ENCODE measurements around the gene GPR146. TPM values are rescaled to one million over a fixed set of nuclear protein-coding genes. Genes with fewer than 3 reads are reported as not detected.

Gene GPR146
- total RNA-seq, 1 experiment from 2014 or later, result 0.95 TPM

GRCh38 chr7:1016577-1017531 is 27.5 kb upstream of the GPR146 start:
- Histone ChIP-seq H3K27ac (ENCODE audit: low read depth, low read length, poor library complexity, severe bottlenecking) (no peak overlapping the region), H3K9me3 (ENCODE audit: low read depth, low read length, poor library complexity, severe bottlenecking) (no peaks in the 10 kb centered on the region), H3K4me1 (ENCODE audit: insufficient read depth, low read length, poor library complexity, severe bottlenecking) (no peaks in the 10 kb centered on the region), H3K27me3 (replicated peaks; ENCODE audit: insufficient read depth, low read depth, low read length, poor library complexity) (no peaks in the 10 kb centered on the region), H3K4me3 (ENCODE audit: low read depth, low read length, poor library complexity, severe bottlenecking) (no peak overlapping the region), H3K36me3 (ENCODE audit: insufficient read depth, low read length, poor library complexity, severe bottlenecking) (peaks cover 3% of the 10 kb centered on the region)
- POLR2A ChIA-PET (ENCODE audit: low non-redundant PET), result no interaction called here
- intact Hi-C loops (cut with micrococcal nuclease; ENCODE audit: unreplicated experiment), result no loop called here
- no peak for DNase-seq (ENCODE audit: low spot score)
- no TSS peak for BruUV-seq (replicated peaks)
- CTCF ChIA-PET, result no interaction called here
- TF ChIP-seq CTCF (conservative IDR thresholded peaks at IDR 0.05; ENCODE audit: low read depth, low read length) (no peak), EZH2 (IDR thresholded peaks at IDR 0.05; ENCODE audit: borderline replicate concordance, low read depth, low read length, poor library complexity, severe bottlenecking) (no peak)

DNA sequence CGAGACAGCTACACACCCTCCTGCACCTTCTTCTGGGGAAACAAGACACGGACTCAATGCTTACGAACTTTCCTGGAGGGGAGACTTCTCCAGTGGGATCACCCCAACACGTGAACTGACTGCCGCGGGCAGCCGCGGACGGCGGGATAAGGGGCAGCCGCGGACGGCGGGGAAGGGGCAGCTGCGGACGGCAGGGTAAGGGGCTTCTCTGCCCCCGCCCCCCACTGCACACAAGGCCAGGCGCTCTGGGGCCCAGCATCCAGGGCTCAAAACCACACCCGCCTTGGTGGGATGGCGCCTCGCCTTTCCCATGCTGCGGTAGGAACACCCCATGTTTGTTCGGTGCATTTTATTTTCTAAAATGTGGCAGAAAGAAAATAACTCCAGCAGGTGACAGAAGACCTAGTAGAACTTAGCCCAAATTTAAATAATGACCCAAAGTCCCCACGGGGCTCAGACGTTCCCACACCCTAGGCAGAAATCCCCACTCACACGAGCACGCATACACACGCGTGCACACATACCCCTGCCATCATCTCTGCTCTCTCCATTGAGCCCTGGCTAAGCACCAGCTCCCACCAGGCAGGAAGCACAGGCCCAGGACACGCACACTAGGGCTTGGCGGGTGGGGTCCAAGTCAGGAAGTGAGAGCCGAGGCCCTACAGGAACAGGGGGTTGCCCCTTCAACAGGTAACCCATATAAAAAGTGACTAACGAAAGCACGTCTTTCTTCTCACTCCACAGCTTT is 26.6 kb upstream of the GPR146 start:
- ChIA-PET POLR2A (ENCODE audit: low non-redundant PET) (no interaction called here), CTCF (no interaction called here)

GRCh38 chr7:1018334-1018695 is 26.0 kb upstream of the GPR146 start:
- Histone ChIP-seq H3K4me3 (ENCODE audit: low read depth, low read length, poor library complexity, severe bottlenecking) (no peak overlapping the region), H3K27me3 (replicated peaks; ENCODE audit: insufficient read depth, low read depth, low read length, poor library complexity) (no peaks in the 10 kb centered on the region), H3K36me3 (ENCODE audit: insufficient read depth, low read length, poor library complexity, severe bottlenecking) (peaks cover 3% of the 10 kb centered on the region), H3K9me3 (ENCODE audit: low read depth, low read length, poor library complexity, severe bottlenecking) (no peaks in the 10 kb centered on the region), H3K4me1 (ENCODE audit: insufficient read depth, low read length, poor library complexity, severe bottlenecking) (no peaks in the 10 kb centered on the region), H3K27ac (ENCODE audit: low read depth, low read length, poor library complexity, severe bottlenecking) (no peak overlapping the region)
- no peak for DNase-seq (ENCODE audit: low spot score)
- ChIA-PET CTCF (no interaction called here), POLR2A (ENCODE audit: low non-redundant PET) (no interaction called here)
- intact Hi-C loops (cut with micrococcal nuclease; ENCODE audit: unreplicated experiment), result no loop called here
- no TSS peak for BruUV-seq (replicated peaks)
- TF ChIP-seq EZH2 (IDR thresholded peaks at IDR 0.05; ENCODE audit: borderline replicate concordance, low read depth, low read length, poor library complexity, severe bottlenecking) (no peak), CTCF (conservative IDR thresholded peaks at IDR 0.05; ENCODE audit: low read depth, low read length) (no peak)

More for the DNA sequence above, 26.6 kb upstream of the GPR146 start:
- Histone ChIP-seq H3K27me3 (replicated peaks; ENCODE audit: insufficient read depth, low read depth, low read length, poor library complexity) (no peaks in the 10 kb centered on the region), H3K4me3 (ENCODE audit: low read depth, low read length, poor library complexity, severe bottlenecking) (no peak overlapping the region), H3K4me1 (ENCODE audit: insufficient read depth, low read length, poor library complexity, severe bottlenecking) (no peaks in the 10 kb centered on the region), H3K9me3 (ENCODE audit: low read depth, low read length, poor library complexity, severe bottlenecking) (no peaks in the 10 kb centered on the region), H3K36me3 (ENCODE audit: insufficient read depth, low read length, poor library complexity, severe bottlenecking) (peaks cover 3% of the 10 kb centered on the region), H3K27ac (ENCODE audit: low read depth, low read length, poor library complexity, severe bottlenecking) (no peak overlapping the region)
- intact Hi-C loops (cut with micrococcal nuclease; ENCODE audit: unreplicated experiment), result no loop called here
- BruUV-seq (replicated peaks), result no TSS peak
- TF ChIP-seq EZH2 (IDR thresholded peaks at IDR 0.05; ENCODE audit: borderline replicate concordance, low read depth, low read length, poor library complexity, severe bottlenecking), result no peak
- no peak for TF ChIP-seq CTCF (conservative IDR thresholded peaks at IDR 0.05; ENCODE audit: low read depth, low read length)
- DNase-seq (ENCODE audit: low spot score), result no peak

All from A673 (cell line).